ENCODE measurements around the gene IGSF23.

GRCh38 chr19:44668985-44669764 lies 55.8 kb downstream of the IGSF23 start:
- no peak for TF ChIP-seq POLR2AphosphoS5 (IDR thresholded peaks at IDR 0.05)
- TF ChIP-seq, protein P1, sequence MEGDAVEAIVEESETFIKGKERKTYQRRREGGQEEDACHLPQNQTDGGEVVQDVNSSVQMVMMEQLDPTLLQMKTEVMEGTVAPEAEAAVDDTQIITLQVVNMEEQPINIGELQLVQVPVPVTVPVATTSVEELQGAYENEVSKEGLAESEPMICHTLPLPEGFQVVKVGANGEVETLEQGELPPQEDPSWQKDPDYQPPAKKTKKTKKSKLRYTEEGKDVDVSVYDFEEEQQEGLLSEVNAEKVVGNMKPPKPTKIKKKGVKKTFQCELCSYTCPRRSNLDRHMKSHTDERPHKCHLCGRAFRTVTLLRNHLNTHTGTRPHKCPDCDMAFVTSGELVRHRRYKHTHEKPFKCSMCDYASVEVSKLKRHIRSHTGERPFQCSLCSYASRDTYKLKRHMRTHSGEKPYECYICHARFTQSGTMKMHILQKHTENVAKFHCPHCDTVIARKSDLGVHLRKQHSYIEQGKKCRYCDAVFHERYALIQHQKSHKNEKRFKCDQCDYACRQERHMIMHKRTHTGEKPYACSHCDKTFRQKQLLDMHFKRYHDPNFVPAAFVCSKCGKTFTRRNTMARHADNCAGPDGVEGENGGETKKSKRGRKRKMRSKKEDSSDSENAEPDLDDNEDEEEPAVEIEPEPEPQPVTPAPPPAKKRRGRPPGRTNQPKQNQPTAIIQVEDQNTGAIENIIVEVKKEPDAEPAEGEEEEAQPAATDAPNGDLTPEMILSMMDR (IDR thresholded peaks at IDR 0.05), result no peak
- no peak for TF ChIP-seq EP300 (IDR thresholded peaks at IDR 0.05)
- no peak for TF ChIP-seq POLR2A (IDR thresholded peaks at IDR 0.05)

Measured in upper lobe of left lung (tissue), 4 donors.